Activated CD8-positive, alpha-beta memory T cell treated with anti-CD3 and anti-CD28 coated beads for 24 hours (primary cell): ENCODE results near the gene KLHL7.
"Not testable (repeated sequence)": the region's sequence is repeated elsewhere in the genome, so short reads cannot be mapped to it uniquely, and the experiment has no call there.

Source experiments
- DNase-seq: peaks from one replicate; pipeline ENCODE4 v3.0.0-alpha.2; 2020

The KLHL7 gene

DNA sequence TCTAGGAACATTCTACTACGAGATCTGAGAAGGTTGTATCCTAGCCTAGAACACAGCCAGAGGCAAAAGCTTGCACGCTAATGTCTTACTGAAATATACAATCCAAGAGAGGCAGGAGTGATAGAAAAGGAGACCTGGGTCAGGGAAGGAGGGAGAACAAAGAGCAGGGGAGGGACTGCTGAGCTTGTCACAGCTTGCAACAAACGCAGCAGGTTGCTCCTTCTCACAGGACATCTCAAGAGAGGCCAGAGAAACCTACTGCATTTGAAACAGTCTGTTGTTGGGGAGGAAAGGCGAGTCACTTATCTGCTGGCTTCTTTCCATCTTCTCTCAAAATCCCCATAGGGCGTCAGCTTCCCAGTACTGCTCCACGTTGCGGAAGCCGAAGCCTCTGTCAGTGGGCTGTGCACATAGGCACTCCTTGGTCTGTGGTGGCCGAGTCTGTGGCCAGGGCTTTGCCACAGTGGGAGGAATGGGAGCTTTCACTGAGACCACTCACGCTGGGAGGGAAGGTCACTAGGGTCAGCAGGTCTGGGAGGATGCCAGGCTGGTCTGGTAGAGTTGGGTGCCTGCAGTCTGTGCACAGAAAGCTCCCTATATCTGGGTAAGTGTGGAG is 115.2 kb downstream of the KLHL7 start:
- DNase-seq: no peak

DNA sequence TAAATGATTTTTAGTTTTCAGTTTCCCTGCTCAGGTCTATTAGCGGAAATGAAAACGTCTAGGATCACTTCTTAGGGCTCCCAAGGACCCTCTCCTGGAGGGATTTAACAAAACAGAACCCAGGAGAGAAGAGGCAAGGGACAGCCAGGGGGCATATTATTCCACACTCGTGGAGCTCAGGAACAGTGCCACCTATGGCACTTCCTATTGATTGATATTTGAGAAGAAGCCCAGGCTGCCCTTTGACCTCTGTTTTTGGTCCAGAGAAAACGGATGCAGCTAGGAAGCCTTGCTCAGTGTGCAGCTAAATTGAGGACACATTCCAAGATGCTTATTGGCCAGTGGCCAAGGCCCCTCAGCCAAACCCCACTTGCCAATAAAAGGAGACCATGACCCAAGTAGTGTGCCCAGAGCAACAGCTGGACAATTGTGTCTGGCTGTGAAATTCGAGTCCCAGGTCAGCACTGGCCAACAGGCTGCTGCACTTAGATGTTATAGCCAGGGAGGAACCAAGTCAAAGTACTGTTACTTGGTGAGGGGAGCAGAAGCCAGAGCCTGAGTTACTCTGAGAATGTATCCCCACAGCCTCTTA is 117.0 kb downstream of the KLHL7 start:
- no peak for DNase-seq

DNA sequence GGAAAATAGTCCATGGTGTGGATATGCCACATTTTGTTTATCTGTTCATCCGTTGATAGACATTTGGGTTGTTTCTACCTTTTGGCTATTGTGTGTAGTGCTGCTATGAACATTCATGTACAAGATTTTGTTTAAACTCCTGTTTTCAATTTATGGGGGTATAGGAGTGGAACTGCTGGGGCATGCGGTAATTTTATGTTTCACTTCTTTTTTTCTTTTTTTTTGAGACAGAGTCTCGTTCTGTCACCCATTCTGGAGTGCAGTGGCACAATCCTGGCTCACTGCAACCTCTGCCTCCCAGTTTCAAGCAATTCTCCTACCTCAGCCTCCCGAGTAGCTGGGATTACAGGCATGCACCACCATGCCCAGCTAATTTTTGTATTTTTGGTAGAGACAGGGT is 118.8 kb downstream of the KLHL7 start:
- DNase-seq: not testable (repeated sequence)

- DNase-seq: no peak
Measured at GRCh38 chr7:23226844-23227450, 121.4 kb downstream of the KLHL7 start.
